ENCODE results near the gene MAPK11.

MAPK11 gene

GRCh38 chr22:50253046-50253915 lies 16.9 kb downstream of the MAPK11 start:
- no peaks in the 10 kb centered on the region for H3K9me3 ChIP-seq (ENCODE audit: control insufficient read depth, insufficient read depth, low read length)
- H3K36me3 ChIP-seq (ENCODE audit: control insufficient read depth, insufficient read depth, low read length), result peaks cover 24% of the 10 kb centered on the region
- H3K27me3 ChIP-seq (ENCODE audit: control insufficient read depth, insufficient read depth, low read length), result no peaks in the 10 kb centered on the region
- no peaks in the 10 kb centered on the region for H3K4me1 ChIP-seq (ENCODE audit: control insufficient read depth, insufficient read depth, low read length)
- H3K4me3 ChIP-seq (ENCODE audit: low read depth, low read length), result no peak overlapping the region
- no peak overlapping the region for H3K9ac ChIP-seq (ENCODE audit: low read depth, low read length)

GRCh38 chr22:50252082-50253045 lies 17.8 kb downstream of the MAPK11 start:
- Histone ChIP-seq H3K9me3 (ENCODE audit: control insufficient read depth, insufficient read depth, low read length) (no peaks in the 10 kb centered on the region), H3K27me3 (ENCODE audit: control insufficient read depth, insufficient read depth, low read length) (no peaks in the 10 kb centered on the region), H3K9ac (ENCODE audit: low read depth, low read length) (no peak overlapping the region), H3K36me3 (ENCODE audit: control insufficient read depth, insufficient read depth, low read length) (peaks cover 27% of the 10 kb centered on the region), H3K4me3 (ENCODE audit: low read depth, low read length) (no peak overlapping the region), H3K4me1 (ENCODE audit: control insufficient read depth, insufficient read depth, low read length) (no peaks in the 10 kb centered on the region)

GRCh38 chr22:50251477-50252081 lies 18.6 kb downstream of the MAPK11 start:
- Histone ChIP-seq H3K36me3 (ENCODE audit: control insufficient read depth, insufficient read depth, low read length) (peaks cover 24% of the 10 kb centered on the region), H3K4me1 (ENCODE audit: control insufficient read depth, insufficient read depth, low read length) (no peaks in the 10 kb centered on the region), H3K4me3 (ENCODE audit: low read depth, low read length) (peak overlapping the region; percentile 74), H3K27me3 (ENCODE audit: control insufficient read depth, insufficient read depth, low read length) (no peaks in the 10 kb centered on the region), H3K9ac (ENCODE audit: low read depth, low read length) (no peak overlapping the region), H3K9me3 (ENCODE audit: control insufficient read depth, insufficient read depth, low read length) (no peaks in the 10 kb centered on the region)

- Histone ChIP-seq H3K4me1 (ENCODE audit: control insufficient read depth, insufficient read depth, low read length) (no peaks in the 10 kb centered on the region), H3K4me3 (ENCODE audit: low read depth, low read length) (peak within 1 kb of the TSS; percentile 74), H3K9ac (ENCODE audit: low read depth, low read length) (peak within 1 kb of the TSS; percentile 60), H3K36me3 (ENCODE audit: control insufficient read depth, insufficient read depth, low read length) (peaks cover 25% of the 10 kb centered on the region), H3K9me3 (ENCODE audit: control insufficient read depth, insufficient read depth, low read length) (no peaks in the 10 kb centered on the region), H3K27me3 (ENCODE audit: control insufficient read depth, insufficient read depth, low read length) (no peaks in the 10 kb centered on the region)
These were observed 19.4 kb downstream of the MAPK11 start, which contains the start of gene HDAC10 for GRCh38 chr22:50250555-50251476. Gene HDAC10, minus strand, starts transcription at chr22:50251265. Its CDS starts 233 bp downstream, at chr22:50251032.

- no peak overlapping the region for H3K9ac ChIP-seq (ENCODE audit: low read depth, low read length)
- no peaks in the 10 kb centered on the region for H3K27me3 ChIP-seq (ENCODE audit: control insufficient read depth, insufficient read depth, low read length)
- no peak overlapping the region for H3K4me3 ChIP-seq (ENCODE audit: low read depth, low read length)
- no peaks in the 10 kb centered on the region for H3K9me3 ChIP-seq (ENCODE audit: control insufficient read depth, insufficient read depth, low read length)
- H3K36me3 ChIP-seq (ENCODE audit: control insufficient read depth, insufficient read depth, low read length), result peaks cover 23% of the 10 kb centered on the region
- H3K4me1 ChIP-seq (ENCODE audit: control insufficient read depth, insufficient read depth, low read length), result no peaks in the 10 kb centered on the region
These were observed 20.0 kb downstream of the MAPK11 start for GRCh38 chr22:50250249-50250554.

GRCh38 chr22:50249341-50250248 lies 20.6 kb downstream of the MAPK11 start:
- Histone ChIP-seq H3K4me3 (ENCODE audit: low read depth, low read length) (no peak overlapping the region), H3K36me3 (ENCODE audit: control insufficient read depth, insufficient read depth, low read length) (peaks cover 17% of the 10 kb centered on the region), H3K9ac (ENCODE audit: low read depth, low read length) (no peak overlapping the region), H3K9me3 (ENCODE audit: control insufficient read depth, insufficient read depth, low read length) (no peaks in the 10 kb centered on the region), H3K4me1 (ENCODE audit: control insufficient read depth, insufficient read depth, low read length) (no peaks in the 10 kb centered on the region), H3K27me3 (ENCODE audit: control insufficient read depth, insufficient read depth, low read length) (no peaks in the 10 kb centered on the region)

- Histone ChIP-seq H3K36me3 (ENCODE audit: control insufficient read depth, insufficient read depth, low read length) (peaks cover 15% of the 10 kb centered on the region), H3K4me1 (ENCODE audit: control insufficient read depth, insufficient read depth, low read length) (peaks cover 4% of the 10 kb centered on the region), H3K9me3 (ENCODE audit: control insufficient read depth, insufficient read depth, low read length) (no peaks in the 10 kb centered on the region), H3K4me3 (ENCODE audit: low read depth, low read length) (no peak overlapping the region), H3K9ac (ENCODE audit: low read depth, low read length) (no peak overlapping the region), H3K27me3 (ENCODE audit: control insufficient read depth, insufficient read depth, low read length) (no peaks in the 10 kb centered on the region)
These were observed 21.7 kb downstream of the MAPK11 start for GRCh38 chr22:50248196-50249081.

- Histone ChIP-seq H3K9me3 (ENCODE audit: control insufficient read depth, insufficient read depth, low read length) (no peaks in the 10 kb centered on the region), H3K9ac (ENCODE audit: low read depth, low read length) (no peak overlapping the region), H3K4me3 (ENCODE audit: low read depth, low read length) (no peak overlapping the region), H3K27me3 (ENCODE audit: control insufficient read depth, insufficient read depth, low read length) (no peaks in the 10 kb centered on the region), H3K4me1 (ENCODE audit: control insufficient read depth, insufficient read depth, low read length) (peaks cover 4% of the 10 kb centered on the region), H3K36me3 (ENCODE audit: control insufficient read depth, insufficient read depth, low read length) (peaks cover 15% of the 10 kb centered on the region)
These were observed 22.4 kb downstream of the MAPK11 start for GRCh38 chr22:50247748-50248147.

GRCh38 chr22:50246242-50247175 lies 23.7 kb downstream of the MAPK11 start:
- Histone ChIP-seq H3K9me3 (ENCODE audit: control insufficient read depth, insufficient read depth, low read length) (no peaks in the 10 kb centered on the region), H3K9ac (ENCODE audit: low read depth, low read length) (no peak overlapping the region), H3K4me1 (ENCODE audit: control insufficient read depth, insufficient read depth, low read length) (peaks cover 4% of the 10 kb centered on the region), H3K27me3 (ENCODE audit: control insufficient read depth, insufficient read depth, low read length) (no peaks in the 10 kb centered on the region), H3K36me3 (ENCODE audit: control insufficient read depth, insufficient read depth, low read length) (peaks cover 15% of the 10 kb centered on the region), H3K4me3 (ENCODE audit: low read depth, low read length) (peak overlapping the region; percentile 93)
